Measurements from ENCODE around the gene AMOT.

The AMOT gene

DNA sequence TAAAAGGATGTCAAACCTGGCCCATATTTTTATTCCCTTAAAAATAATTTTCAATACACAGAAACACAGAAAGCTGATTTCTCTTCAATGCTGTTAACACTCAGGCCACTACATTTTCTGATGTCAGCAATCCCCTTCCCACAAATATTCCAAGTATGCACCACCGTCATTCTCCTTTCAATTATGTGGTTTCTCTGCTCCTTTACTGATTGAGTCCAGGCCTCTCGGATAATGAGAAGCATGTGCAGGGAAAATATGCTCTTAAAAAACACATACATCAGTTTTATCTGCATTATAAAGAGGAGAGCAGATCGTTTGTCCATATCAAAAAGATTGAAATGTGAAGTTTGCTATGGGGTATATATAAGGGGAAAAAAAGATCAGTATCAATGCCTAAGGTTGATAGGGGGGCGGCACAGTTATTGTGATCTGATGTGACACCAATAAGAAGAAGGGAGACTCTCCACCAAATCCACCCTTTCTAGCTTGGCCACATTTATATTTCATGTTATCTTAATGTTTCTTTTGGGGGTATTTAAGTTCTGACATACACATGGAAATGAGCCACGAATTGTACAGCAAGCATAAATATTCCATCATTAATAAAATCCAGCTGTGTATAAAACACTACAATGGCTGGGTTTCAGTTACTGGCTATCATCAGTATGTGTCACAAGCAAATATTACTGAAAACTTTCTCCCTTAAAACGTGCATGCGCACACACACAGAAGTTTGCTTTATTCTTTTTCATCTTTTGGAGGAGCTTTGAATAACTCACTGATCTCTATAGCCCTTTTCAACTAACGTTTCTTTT, 6.4 kb downstream of the AMOT start:
- Histone ChIP-seq H3K4me3 (ENCODE audit: low read depth, low read length) (no peak overlapping the region), H3K36me3 (ENCODE audit: control insufficient read depth in 2 of 2, insufficient read depth in 1 of 2, low read length in 2 of 2) (peaks cover 8 to 40% of the 10 kb centered on the region in 2 experiments; a peak in 2 of 3 replicates), H3K9me3 (ENCODE audit: control insufficient read depth, insufficient read depth, low read depth, low read length) (no peaks in the 10 kb centered on the region), H3K4me1 (ENCODE audit: control insufficient read depth, insufficient read depth, low read length) (0 out of 2 replicates have a peak, but pooled peaks cover 2% of the 10 kb centered on the region), H3K27ac (ENCODE audit: extremely low read depth, low read depth, low read length) (no peak overlapping the region)
- ChIA-PET POLR2A (interaction anchor here (0.6 to 1.9 kb wide), 2 partner anchors 18 to 20 kb away, joined by 3 to 6 read pairs; no protein-coding TSS in a partner anchor), CTCF (interaction anchor here (0.6 to 0.7 kb wide), 3 partner anchors 106 to 1269 kb away, joined by 3 to 4 read pairs (median 3); no protein-coding TSS in a partner anchor)
- TF ChIP-seq KLF8 (tag by site-specific recombination; IDR thresholded peaks at IDR 0.05) (no peak), ZNF629 (tag by site-specific recombination; IDR thresholded peaks at IDR 0.05) (0 out of 2 replicates have a peak, but pooled peaks have one; percentile 31), ZNF677 (tag by site-specific recombination; IDR thresholded peaks at IDR 0.05) (no peak)
- TF ChIP-seq, protein P1, sequence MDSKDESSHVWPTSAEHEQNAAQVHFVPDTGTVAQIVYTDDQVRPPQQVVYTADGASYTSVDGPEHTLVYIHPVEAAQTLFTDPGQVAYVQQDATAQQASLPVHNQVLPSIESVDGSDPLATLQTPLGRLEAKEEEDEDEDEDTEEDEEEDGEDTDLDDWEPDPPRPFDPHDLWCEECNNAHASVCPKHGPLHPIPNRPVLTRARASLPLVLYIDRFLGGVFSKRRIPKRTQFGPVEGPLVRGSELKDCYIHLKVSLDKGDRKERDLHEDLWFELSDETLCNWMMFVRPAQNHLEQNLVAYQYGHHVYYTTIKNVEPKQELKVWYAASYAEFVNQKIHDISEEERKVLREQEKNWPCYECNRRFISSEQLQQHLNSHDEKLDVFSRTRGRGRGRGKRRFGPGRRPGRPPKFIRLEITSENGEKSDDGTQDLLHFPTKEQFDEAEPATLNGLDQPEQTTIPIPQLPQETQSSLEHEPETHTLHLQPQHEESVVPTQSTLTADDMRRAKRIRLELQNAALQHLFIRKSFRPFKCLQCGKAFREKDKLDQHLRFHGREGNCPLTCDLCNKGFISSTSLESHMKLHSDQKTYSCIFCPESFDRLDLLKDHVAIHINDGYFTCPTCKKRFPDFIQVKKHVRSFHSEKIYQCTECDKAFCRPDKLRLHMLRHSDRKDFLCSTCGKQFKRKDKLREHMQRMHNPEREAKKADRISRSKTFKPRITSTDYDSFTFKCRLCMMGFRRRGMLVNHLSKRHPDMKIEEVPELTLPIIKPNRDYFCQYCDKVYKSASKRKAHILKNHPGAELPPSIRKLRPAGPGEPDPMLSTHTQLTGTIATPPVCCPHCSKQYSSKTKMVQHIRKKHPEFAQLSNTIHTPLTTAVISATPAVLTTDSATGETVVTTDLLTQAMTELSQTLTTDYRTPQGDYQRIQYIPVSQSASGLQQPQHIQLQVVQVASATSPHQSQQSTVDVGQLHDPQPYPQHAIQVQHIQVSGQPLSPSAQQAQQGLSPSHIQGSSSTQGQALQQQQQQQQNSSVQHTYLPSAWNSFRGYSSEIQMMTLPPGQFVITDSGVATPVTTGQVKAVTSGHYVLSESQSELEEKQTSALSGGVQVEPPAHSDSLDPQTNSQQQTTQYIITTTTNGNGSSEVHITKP (tag by site-specific recombination; IDR thresholded peaks at IDR 0.05): 0 out of 2 replicates have a peak, but pooled peaks have one; percentile 22

DNA sequence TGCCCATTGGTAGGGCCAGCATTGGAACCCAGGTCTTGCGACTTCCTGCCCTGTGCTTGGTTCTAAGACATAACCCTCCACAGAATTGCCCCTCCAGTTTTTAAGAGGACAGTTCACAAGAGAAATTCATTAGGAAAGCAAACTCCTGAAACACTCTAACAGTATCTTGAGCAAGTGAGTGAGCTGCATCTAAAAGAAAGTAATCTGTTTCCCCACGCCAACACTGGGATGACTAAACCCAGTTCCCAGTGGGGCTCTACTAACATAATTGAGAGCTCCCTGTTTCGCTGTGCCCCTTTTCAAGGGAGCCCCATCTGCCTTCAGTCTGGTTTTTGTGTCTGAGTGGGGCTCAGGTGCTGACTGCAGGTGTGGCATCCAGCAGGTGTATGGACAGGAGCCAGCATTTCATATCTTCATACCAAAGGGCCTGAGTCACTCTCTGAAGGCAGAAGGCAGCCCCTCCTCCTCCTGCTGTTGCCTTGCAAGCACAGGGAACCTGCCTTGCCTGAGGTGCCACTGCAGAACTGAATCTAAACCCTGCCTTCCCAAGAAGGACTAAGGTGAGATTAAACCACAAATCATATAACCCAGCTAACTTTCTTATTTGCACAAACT, 8.0 kb downstream of the AMOT start:
- Histone ChIP-seq H3K4me1 (ENCODE audit: control insufficient read depth, insufficient read depth, low read length) (0 out of 2 replicates have a peak, but pooled peaks cover 2% of the 10 kb centered on the region), H3K9me3 (ENCODE audit: control insufficient read depth, insufficient read depth, low read depth, low read length) (no peaks in the 10 kb centered on the region), H3K27ac (ENCODE audit: extremely low read depth, low read depth, low read length) (no peak overlapping the region), H3K36me3 (ENCODE audit: control insufficient read depth in 2 of 2, insufficient read depth in 1 of 2, low read length in 2 of 2) (peaks cover 8 to 56% of the 10 kb centered on the region in 2 experiments; a peak in 2 of 3 replicates), H3K4me3 (ENCODE audit: low read depth, low read length) (no peak overlapping the region)
- POLR2A ChIA-PET: interaction anchor here (1.5 to 1.9 kb wide), 2 partner anchors 9 to 20 kb away, joined by 6 read pairs; no protein-coding TSS in a partner anchor
- CTCF ChIA-PET: interaction anchor here (1.3 kb wide), 1 partner anchor 27 kb away, joined by 4 read pairs; no protein-coding TSS in a partner anchor
- TF ChIP-seq, protein P2, sequence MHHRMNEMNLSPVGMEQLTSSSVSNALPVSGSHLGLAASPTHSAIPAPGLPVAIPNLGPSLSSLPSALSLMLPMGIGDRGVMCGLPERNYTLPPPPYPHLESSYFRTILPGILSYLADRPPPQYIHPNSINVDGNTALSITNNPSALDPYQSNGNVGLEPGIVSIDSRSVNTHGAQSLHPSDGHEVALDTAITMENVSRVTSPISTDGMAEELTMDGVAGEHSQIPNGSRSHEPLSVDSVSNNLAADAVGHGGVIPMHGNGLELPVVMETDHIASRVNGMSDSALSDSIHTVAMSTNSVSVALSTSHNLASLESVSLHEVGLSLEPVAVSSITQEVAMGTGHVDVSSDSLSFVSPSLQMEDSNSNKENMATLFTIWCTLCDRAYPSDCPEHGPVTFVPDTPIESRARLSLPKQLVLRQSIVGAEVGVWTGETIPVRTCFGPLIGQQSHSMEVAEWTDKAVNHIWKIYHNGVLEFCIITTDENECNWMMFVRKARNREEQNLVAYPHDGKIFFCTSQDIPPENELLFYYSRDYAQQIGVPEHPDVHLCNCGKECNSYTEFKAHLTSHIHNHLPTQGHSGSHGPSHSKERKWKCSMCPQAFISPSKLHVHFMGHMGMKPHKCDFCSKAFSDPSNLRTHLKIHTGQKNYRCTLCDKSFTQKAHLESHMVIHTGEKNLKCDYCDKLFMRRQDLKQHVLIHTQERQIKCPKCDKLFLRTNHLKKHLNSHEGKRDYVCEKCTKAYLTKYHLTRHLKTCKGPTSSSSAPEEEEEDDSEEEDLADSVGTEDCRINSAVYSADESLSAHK (tag by site-specific recombination; IDR thresholded peaks at IDR 0.05): no peak
- TF ChIP-seq ZNF10 (tag by site-specific recombination; IDR thresholded peaks at IDR 0.05) (no peak), ZNF664 (tag by site-specific recombination; IDR thresholded peaks at IDR 0.05) (no peak), SP3 (tag by site-specific recombination; IDR thresholded peaks at IDR 0.05) (no peak), ZNF174 (tag by site-specific recombination; IDR thresholded peaks at IDR 0.05) (no peak)
- TF ChIP-seq, protein P3, sequence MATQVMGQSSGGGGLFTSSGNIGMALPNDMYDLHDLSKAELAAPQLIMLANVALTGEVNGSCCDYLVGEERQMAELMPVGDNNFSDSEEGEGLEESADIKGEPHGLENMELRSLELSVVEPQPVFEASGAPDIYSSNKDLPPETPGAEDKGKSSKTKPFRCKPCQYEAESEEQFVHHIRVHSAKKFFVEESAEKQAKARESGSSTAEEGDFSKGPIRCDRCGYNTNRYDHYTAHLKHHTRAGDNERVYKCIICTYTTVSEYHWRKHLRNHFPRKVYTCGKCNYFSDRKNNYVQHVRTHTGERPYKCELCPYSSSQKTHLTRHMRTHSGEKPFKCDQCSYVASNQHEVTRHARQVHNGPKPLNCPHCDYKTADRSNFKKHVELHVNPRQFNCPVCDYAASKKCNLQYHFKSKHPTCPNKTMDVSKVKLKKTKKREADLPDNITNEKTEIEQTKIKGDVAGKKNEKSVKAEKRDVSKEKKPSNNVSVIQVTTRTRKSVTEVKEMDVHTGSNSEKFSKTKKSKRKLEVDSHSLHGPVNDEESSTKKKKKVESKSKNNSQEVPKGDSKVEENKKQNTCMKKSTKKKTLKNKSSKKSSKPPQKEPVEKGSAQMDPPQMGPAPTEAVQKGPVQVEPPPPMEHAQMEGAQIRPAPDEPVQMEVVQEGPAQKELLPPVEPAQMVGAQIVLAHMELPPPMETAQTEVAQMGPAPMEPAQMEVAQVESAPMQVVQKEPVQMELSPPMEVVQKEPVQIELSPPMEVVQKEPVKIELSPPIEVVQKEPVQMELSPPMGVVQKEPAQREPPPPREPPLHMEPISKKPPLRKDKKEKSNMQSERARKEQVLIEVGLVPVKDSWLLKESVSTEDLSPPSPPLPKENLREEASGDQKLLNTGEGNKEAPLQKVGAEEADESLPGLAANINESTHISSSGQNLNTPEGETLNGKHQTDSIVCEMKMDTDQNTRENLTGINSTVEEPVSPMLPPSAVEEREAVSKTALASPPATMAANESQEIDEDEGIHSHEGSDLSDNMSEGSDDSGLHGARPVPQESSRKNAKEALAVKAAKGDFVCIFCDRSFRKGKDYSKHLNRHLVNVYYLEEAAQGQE (tag by site-specific recombination; IDR thresholded peaks at IDR 0.05): no peak
- TF ChIP-seq, protein P4, sequence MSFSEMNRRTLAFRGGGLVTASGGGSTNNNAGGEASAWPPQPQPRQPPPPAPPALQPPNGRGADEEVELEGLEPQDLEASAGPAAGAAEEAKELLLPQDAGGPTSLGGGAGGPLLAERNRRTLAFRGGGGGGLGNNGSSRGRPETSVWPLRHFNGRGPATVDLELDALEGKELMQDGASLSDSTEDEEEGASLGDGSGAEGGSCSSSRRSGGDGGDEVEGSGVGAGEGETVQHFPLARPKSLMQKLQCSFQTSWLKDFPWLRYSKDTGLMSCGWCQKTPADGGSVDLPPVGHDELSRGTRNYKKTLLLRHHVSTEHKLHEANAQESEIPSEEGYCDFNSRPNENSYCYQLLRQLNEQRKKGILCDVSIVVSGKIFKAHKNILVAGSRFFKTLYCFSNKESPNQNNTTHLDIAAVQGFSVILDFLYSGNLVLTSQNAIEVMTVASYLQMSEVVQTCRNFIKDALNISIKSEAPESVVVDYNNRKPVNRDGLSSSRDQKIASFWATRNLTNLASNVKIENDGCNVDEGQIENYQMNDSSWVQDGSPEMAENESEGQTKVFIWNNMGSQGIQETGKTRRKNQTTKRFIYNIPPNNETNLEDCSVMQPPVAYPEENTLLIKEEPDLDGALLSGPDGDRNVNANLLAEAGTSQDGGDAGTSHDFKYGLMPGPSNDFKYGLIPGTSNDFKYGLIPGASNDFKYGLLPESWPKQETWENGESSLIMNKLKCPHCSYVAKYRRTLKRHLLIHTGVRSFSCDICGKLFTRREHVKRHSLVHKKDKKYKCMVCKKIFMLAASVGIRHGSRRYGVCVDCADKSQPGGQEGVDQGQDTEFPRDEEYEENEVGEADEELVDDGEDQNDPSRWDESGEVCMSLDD (tag by site-specific recombination; IDR thresholded peaks at IDR 0.05): no peak
